ENCODE results near the gene RHBDF1. TPM values are rescaled to one million over a fixed set of nuclear protein-coding genes. Genes with fewer than 3 reads are reported as not detected.

The RHBDF1 gene
- total RNA-seq, 4 donors from 2014 or later = 19.4 to 58.6 (median 41.1) TPM

GRCh38 chr16:105521-105920 is 33.1 kb upstream of the RHBDF1 start:
- TF ChIP-seq POLR2A (IDR thresholded peaks at IDR 0.05) (no peak), CTCF (IDR thresholded peaks at IDR 0.05) (no peak)
- H3K4me3 ChIP-seq = no peak overlapping the region
- no peaks in the 10 kb centered on the region for H3K9me3 ChIP-seq
- H3K4me1 ChIP-seq = no peaks in the 10 kb centered on the region
- no peaks in the 10 kb centered on the region for H3K27me3 ChIP-seq
- H3K36me3 ChIP-seq = peaks cover 0 to 26% (median 0%) of the 10 kb centered on the region in 3 donors
- no peak for DNase-seq
- H3K27ac ChIP-seq = no peak overlapping the region

- no peak for DNase-seq
- Histone ChIP-seq H3K4me3 (no peak overlapping the region), H3K27ac (no peak overlapping the region), H3K4me1 (no peaks in the 10 kb centered on the region), H3K36me3 (peaks cover 0 to 20% (median 0%) of the 10 kb centered on the region in 3 donors), H3K27me3 (no peaks in the 10 kb centered on the region), H3K9me3 (no peaks in the 10 kb centered on the region)
- TF ChIP-seq POLR2A (IDR thresholded peaks at IDR 0.05) (no peak), CTCF (IDR thresholded peaks at IDR 0.05) (no peak)
These were observed 32.5 kb upstream of the RHBDF1 start for GRCh38 chr16:104928-105327.

- H3K36me3 ChIP-seq = peaks cover 0 to 14% (median 0%) of the 10 kb centered on the region in 3 donors
- no peak overlapping the region for H3K4me3 ChIP-seq
- H3K9me3 ChIP-seq = no peaks in the 10 kb centered on the region
- H3K27ac ChIP-seq = no peak overlapping the region
- H3K4me1 ChIP-seq = no peaks in the 10 kb centered on the region
- H3K27me3 ChIP-seq = no peaks in the 10 kb centered on the region
- TF ChIP-seq POLR2A (IDR thresholded peaks at IDR 0.05) (no peak), CTCF (IDR thresholded peaks at IDR 0.05) (no peak)
- DNase-seq = no peak
These were observed 31.9 kb upstream of the RHBDF1 start for GRCh38 chr16:104355-104754.

GRCh38 chr16:102060-102855 is 29.8 kb upstream of the RHBDF1 start:
- Histone ChIP-seq H3K36me3 (peaks cover 0 to 16% (median 0%) of the 10 kb centered on the region in 3 donors), H3K27me3 (no peaks in the 10 kb centered on the region), H3K4me1 (no peaks in the 10 kb centered on the region), H3K27ac (peak overlapping the region in 3 of 4 donors; percentile 2 to 60 (median 52)), H3K4me3 (no peak overlapping the region), H3K9me3 (no peaks in the 10 kb centered on the region)
- TF ChIP-seq POLR2A (IDR thresholded peaks at IDR 0.05) (no peak), CTCF (IDR thresholded peaks at IDR 0.05) (no peak)
- DNase-seq = no peak

- no peak for TF ChIP-seq CTCF (IDR thresholded peaks at IDR 0.05)
- TF ChIP-seq POLR2A (IDR thresholded peaks at IDR 0.05) = no peak
- Histone ChIP-seq H3K27me3 (no peaks in the 10 kb centered on the region), H3K4me1 (no peaks in the 10 kb centered on the region), H3K9me3 (no peaks in the 10 kb centered on the region), H3K4me3 (no peak overlapping the region), H3K27ac (peak overlapping the region in 2 of 4 donors; percentile 2 to 52), H3K36me3 (peaks cover 0 to 16% (median 0%) of the 10 kb centered on the region in 3 donors)
- DNase-seq = no peak
These were observed 29.2 kb upstream of the RHBDF1 start for GRCh38 chr16:101586-101985.

All from Peyer's patch (tissue), 4 donors.